Dermis blood vessel endothelial cell (primary cell): ENCODE measurements around the gene SPATA13. TPM values are rescaled to one million over a fixed set of nuclear protein-coding genes. Genes with fewer than 3 reads are reported as not detected.
A peak's percentile ranks its signal among the peaks of the same experiment; 100 is the strongest.

ENCODE experiments used
- DNase-seq: peaks from one replicate; pipeline ENCODE4 v3.0.0; 2010
- total RNA-seq: library from RNA; depleted of rRNA; stranded (reverse); fragments of >200 nt; gene quantifications from 2 replicates; pipeline ENCODE4 v1.2.3, GENCODE V29; 2014

The SPATA13 gene
- total RNA-seq, 1 donor from 2014 or later: 2.4 TPM

DNA sequence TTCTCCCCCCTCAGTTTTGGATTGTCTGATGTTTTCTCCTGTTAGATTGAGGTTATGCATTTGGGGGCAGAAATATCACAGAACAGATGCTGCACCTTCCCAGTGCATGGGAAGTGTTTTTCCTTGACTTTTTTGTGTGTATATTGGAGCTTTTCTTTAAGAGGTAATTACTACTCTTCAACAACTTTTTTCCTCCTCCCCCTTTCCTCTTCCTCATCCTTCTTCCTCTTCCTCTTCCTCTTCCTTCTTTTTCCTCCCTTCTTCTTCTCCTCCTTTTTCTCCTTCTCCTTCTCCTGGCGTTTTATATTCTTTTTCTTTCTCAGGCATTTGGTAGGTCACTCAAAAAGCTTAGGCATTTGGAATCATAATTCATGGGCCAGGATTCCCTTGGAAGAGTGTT is 18.1 kb upstream of the SPATA13 start:
- DNase-seq: no peak

DNA sequence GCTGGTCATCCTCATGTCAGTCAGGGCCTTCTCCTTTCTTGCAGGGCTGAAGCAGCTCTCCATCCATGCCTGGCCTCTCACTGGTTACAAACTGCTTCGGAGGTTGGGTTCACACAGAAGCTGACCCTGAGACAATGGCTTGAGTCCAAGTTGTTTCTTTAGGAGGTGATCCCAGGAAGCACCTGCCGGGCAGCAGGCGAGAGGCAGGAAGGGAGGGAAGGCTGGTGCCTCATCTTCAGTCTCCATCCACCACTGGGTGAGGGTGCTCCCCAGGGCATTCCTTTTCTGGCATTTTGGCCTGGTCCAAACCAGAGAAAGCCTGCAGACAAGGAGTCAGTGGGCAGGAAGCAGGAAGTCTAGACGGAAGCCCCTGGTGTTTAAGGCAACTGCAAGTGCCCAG is 17.6 kb upstream of the SPATA13 start:
- DNase-seq: peak; percentile 63

DNA sequence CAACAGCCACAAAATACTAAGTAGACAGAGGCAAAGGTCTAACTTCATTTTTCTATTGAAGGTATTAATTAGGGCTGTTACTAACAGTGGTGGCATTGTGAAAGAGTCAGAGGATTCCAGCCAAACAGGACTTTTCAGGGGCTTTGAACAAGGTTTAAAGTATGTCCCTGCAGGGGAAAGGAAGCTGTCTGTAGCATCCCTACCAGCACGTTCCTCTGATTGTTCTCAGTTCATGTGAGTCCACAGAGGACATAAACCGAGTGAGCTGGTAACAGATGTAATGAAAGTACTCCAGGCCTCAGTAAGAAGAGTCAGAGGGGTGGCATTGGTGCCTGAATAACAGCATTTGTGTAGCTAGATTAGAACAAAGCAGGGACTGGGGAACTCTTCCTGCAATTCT is 15.3 kb upstream of the SPATA13 start:
- DNase-seq: no peak

DNA sequence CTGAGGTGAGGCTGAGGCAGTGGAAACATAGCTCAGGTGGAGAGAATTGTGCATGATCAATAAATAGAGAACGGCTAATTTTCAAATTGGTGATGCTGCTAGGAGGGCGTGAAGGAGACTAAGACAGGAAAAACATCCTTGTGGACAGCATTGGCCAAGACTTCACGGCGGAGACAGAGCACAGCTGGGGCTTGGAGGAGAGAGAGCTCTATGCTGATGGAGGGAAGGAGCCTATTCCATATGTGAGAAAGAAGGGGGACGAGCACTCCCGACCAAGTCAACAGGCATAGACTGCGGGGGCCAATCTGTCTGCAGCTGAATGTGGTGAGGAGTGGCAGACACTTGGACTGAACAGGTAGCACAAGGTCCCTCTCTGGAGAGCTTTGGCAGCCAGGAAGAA is 14.8 kb upstream of the SPATA13 start:
- no peak for DNase-seq

DNA sequence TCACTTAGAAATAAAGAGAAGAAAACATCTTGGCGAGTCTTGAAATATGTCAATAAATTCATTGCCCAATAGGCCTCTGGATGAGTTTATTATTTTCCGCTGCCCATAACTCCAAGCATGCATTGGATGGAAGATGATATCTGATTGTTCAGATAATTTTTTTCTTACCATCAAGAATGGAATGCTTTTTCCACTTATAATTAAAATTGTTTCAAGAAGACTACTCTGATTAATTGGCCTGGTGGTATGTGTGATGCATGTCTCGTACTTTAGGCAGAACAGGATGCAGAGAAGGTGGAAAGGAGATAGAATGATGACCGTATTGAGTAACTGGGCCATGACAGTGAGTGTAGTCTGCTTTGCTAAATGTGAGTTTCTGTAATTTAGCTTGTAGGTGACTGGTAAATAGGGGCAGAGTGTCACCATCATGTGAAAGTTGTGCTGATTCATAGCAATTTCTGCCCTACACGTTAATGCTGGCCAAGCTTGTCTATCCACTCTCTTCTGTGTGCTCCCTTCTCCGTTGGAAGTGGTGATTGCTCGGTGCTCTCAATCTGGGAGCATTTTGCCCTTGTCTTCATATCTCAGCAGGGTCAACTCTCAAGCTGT is 13.5 kb upstream of the SPATA13 start:
- DNase-seq: no peak

DNA sequence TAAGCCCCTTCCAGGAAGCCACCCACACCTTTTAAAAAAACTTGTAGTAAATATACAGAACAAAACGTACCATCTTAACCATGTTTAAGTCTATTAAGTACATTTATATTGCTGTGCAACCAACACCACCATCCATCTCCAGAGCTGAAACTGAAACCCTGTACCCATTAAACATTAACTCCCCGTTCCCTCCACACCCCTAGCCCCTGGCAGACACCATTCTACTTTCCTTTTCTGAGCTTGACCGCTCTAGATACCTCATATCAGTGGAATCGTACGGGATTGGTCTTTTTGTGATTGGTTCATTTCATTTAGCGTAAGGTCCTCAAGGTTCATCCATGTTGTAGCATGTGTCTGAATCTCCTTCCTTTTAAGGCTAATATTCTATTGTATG is 13.0 kb upstream of the SPATA13 start:
- no peak for DNase-seq

DNA sequence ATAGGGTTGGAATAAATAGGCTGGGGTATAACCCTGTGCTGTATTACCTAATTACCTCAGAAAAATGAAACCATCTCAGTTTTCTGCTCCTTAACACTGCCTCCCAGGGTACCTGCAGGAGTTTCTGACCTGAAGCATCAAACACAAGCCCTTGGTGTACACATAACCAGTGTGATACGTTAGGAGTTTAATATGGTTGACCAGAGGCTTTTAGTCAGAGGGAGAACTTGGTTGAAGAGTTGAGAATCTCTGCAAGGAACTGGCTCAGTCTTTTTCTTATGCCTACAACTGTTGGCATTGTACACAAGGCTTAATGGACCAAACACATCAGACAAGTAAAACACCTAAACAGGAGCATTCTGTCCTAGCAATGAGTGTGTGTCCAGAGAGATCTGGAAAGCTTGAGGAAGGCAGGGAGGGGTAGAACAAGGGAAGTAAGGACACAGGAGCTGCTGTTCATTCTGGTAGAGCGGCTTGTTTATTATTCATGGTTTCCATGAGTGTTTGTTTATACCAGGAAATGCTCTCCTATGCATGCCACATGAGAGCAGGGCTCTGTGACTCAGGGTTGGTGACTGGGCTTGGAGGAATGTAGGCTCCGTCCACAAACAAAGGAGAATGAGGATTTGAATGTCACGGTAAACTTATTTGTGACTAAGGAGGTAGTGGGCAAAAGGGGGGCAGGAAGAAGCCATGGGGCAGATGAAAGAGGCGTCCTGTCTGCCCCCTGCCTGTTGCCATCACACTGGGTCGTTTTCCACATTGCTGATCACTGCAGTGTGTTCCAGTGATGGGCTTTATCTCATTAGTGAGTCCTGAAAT is 11.9 kb upstream of the SPATA13 start:
- peak; percentile 95 for DNase-seq

DNA sequence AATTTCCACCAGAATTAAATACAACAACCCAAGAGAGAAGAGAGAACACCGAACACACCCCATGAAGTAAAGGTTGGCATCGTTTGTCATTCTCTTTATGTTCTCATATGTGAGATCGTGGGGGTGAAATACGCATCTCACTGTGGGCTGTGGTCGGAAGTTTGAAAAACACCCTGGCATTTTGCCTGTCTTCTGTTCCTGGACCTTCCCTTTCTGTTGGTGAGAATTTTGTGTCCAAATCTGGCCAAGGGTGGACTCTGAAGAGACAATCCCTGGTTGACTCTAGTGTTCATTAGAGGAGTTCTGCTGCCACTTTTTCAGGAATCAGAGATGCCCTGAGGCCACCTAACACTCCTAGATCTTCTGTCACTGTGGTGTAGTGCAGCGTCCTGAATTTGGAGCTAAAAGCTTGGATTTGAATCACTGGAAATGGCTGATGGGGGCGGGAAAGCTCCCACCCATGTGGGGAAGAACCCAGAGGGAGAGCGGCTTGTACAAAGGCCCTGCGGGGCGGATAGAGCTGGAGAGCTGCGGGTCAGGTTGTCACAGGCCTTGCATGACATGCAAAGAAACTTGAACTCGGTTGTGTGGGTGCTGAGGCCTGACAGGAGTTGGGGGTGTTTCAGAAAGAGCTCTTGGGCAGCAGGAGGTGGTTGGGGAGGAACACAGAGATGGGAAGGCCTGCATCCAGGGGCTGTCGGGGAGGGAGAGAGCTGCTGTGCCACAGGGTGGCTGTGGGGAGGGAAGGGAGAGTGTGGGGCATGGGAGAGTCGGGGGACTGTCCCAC is 11.1 kb upstream of the SPATA13 start:
- no peak for DNase-seq

DNA sequence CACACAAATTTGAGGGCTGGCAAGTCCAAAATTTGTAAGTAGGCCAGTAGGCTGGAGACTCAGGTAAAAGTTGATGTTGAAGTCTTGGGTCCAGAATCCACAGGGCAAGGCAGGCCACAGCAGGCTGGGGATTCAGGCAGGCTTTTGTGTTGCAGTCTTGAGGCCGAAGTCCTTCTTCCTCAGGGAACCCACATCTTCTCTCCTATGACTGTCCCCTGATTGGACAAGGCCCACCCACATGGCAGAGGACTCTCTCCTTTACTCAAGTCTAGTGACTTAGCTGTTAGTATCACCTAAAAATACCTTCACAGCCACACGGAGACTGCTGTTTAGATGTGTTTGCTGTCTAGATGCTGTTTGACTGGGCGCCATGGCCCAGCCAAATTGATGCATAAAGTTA is 9.9 kb upstream of the SPATA13 start:
- DNase-seq: no peak

DNA sequence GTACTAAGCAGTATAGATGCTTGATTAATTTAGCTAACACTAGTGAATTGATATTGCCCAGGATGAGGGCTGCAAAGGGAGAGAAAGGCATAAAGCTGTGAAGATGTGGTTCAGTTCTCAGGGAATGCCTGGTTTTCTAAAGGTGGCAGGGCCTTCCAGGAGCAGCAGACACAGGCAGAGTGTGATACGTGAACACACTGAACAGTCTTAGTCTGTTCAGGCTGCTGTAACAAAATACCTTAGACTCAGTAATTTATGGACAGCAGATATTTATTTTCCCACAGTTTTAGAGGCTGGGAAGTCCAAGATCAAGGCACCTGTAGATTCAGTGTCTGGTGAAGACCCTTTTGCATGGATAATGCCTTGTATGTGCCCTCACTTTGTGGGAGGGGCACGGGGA is 8.7 kb upstream of the SPATA13 start:
- DNase-seq: no peak

DNA sequence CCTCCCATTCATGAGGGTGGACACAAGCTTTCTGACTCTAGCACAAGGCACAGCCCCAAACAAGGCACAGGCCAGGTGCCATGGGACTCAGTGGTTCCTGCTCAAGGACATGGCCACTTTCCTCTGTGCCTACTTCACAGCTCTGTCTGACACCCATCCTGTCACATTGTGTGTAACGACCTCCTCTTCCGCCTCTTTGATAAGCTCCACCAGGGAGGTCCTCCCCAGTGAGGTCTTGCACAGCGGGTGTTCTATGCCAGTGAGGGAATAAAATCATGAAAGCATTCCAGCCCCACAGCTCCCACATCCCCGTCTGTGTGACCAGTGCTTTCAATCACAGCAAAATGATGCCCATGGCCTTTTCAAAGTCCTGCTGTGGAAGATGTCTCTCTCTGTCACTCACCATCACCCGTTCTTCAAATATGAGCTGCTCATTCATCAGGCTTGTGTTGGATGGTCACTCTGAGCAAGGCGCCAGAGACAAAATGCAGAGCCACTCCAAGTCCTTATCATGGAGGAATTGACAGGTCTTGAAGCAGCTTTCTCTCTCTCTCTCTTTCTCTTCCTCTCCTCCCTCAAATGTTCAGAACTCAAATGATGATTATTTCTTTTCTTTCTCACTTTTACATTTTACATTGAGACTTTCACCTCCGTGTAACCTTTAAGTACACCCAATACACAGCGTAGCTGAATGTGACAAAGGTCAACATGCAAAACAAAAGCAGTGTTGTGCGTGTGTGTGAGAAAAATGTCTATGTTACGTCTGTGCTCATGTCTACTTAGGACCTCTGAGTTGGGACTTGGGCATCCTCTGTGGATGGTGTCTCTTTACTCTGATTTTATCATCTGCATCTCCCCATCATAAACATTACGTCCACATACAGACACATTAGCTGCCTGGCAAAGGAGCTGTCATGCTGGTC is 8.0 kb upstream of the SPATA13 start:
- DNase-seq: no peak

DNA sequence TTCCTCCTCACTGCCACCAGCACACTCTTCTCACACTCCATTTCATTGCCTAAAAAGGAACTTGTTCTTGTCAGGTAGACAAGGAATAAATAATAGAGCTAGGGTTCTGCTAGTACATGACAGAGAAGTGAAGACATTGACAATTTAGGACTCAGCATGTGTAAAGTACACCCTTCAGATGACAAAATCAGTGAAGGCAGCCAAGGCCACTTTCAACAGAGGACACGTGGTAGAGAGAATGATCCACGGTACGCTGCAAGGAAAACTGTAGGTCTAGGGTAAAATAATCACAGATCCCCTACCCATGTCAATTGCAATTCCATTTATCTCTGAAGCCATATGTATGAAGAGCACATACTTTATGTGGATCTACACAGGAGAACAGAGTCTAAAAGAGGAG is 7.2 kb upstream of the SPATA13 start:
- DNase-seq: no peak

DNA sequence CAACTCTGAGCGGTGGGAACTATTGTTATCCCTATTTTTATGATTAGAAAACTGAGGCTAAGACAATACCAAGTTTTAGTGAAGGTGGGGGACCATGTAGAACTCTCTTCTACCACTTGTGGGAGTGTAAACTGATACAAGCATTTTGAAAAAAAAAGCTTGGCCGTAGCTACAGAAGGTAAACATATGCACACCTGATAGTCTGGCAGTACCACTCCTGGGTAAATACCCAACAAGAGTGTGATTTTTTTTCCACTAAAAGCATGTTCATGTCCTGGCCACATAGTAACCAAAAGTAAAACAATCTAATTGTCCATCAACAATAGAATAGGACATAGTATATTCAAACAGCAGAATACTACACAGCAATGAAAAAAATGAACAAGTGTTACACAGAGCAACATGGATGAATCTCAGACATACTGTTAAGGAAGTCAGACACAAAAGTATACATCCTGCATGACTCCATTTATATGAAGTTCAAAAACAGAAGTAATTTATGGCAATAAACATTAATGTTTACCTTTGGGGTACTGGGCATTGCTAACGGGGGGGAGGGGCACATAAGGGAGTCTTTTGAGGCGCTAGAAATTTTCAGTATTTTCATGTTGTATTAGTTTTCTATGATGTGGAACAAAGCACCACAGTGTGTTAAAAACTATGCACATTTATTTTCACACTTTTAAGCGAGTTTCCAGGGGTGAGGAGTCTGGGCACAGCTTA is 6.4 kb upstream of the SPATA13 start:
- DNase-seq: no peak

DNA sequence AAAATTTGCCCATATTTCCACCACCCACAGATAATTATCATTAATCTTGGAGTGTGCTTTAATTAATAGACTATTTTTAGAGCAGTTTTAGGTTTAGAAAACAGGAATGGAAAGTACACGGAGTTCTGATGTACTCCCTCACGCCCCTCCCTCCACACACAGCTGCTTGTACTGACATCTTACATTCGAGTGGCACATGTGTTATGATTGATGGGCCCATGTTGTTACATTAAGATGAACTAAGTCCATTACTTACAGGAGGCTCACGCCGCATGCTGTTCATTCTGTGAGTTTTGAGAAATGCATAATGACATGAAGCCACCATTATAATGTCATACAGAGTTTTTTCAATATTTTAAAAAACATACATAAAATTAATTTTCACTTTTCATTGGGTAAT is 1.2 kb upstream of the SPATA13 start:
- no peak for DNase-seq

DNA sequence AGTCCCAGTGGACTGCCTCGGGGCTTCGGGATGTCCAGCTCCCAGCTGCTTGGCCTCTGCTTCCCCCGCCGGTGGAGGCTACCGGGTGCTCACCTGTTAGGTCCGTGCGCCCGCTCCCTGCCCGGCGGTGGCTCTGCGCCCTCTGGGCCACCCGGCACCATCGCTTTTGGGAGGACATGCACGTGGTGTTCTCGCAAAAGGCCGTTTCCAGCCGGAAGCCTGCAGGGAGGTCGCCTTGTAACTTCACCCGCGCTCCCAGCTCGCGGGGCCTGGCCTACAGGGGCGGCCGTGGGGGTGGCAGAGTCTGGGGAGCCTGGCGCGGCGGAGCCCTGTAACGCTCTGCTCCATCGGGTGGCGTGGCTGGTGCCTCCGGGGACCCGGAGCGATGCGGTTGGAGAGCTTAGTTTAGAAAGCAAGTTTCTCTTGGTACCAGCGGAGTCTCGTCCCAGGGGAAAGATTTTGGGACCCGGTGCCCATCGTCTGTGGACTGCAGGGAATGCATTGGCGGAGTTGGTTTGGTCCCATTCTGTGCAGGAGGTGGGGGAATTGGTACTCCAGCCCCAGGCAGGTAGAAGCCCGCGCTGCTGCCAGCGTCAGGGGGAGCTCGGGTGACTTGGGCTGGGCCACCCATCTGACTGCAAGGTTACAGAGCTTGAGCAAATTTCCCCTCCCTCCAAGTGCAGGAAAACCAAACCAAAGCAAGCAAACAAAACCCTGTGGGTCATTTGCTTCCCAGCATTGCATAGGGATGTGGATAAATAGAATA is 673 bp downstream of the SPATA13 start:
- peak; percentile 42 for DNase-seq

DNA sequence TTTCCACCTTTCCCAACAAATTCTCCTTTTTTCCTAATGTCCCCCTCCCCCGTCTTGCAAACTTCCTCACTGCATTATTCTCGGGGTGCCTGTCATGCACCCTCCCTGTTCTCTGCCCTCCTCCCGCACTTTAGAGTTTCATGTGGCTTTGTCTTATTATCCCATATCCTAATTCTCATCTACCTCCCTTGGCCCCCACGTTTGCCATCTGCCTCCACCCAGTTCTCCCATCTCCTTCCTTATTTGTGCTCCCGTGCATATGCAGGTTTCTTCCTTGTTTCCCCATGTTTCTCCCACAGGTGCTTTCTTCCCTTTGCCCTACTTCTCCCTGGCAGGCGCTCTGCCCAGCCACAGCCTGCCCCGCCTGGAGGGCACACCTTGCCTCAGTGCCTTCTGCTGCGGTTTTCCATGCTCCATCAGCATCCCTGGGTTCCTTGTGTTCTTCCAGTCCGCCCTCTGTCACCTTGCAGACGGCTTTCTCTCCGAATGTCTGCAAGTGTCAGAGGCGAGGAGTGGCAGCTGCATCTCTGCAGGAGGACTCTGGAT is 1.5 kb downstream of the SPATA13 start:
- DNase-seq: no peak

DNA sequence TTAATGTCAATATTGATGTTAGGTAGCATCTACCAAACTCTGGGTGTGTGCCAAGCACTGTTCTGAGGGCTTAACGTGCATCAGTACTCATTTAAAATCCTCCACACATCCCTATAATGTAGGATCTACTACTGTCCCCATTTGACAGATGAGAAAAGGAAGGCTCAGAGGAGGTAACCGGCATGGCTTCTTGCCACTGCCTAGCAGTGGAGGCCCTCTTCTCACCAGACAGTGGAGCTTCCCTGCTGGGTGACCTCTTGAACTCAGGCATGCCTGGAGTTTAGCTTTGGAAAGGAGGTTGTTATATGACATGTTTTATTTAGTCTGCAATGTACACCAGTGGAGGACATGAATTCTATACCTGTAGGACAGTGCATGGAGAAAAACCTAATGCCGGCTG is 2.1 kb downstream of the SPATA13 start:
- DNase-seq: no peak

DNA sequence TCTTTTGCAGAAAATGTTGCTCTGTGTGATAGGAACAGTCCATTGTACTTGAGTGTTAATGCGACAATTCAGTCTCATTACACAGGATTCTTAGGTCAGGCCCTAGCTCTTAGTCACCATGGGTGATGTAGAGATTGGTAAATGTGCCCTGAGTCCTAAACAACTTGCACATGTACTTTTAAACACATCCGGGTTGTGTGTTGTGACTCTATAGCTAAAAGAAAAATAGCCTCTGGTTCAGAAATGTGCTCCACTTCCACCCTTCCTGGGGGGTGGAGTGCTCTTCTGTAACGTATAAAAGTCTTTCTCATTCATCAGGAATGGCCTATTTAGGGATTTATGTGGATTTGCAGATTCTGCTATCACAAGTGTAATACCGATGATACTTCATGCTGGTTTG is 5.2 kb downstream of the SPATA13 start:
- DNase-seq: peak; percentile 37

DNA sequence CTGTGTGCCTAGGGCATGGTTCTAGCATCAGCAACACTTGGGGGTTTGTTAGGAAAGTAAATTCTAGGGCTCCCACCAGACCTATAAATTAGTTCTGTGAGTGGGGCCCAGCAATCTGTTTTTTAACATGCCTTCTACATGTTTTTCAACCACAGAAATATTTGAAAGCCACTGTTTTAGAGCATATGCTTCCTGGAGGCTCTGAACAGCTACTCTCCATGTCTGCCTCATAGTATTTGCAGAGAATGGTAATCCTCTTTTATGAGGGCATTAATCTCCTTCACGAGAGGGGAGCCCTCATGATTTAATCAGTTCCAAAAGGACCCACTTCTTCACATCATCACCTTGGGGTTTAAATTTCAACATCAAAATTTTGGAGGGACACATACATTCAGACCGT is 6.0 kb downstream of the SPATA13 start:
- no peak for DNase-seq

DNA sequence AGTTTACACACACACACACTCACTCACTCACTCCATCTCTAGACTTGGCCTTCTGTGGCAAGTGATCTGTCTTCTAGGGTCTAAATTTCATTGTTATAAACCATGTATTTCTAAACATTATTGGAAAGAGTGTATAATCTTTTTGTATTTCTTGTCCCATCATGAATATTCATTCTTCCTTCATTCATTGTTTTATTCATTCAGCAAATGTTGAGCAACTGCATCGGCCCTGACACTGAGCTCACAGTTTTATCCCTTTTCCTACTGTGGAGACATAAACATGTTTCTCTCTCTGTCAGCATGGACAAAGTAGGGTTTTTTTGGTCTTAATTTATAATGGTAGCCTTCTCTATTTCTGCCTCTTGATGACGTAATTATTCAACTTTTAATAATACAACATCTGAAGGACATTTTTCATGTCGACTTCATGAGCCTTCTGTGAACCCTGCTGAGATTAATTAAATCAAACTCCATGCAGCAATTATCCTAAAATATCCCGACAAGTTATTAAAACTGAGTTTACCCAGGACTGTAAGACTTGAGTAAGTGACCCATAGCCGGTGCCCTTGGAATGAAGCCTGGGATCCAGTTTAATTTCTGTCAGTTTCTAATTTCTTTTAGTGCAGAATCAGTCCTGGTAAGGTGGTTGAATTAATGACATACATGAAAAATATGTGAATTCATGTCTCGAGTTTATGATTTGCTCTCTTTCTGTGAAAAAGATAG is 7.3 kb downstream of the SPATA13 start:
- no peak for DNase-seq
